GM18517 (cell line): Measurements from ENCODE around the gene TMEM79.
A peak's percentile ranks its signal among the peaks of the same experiment; 100 is the strongest.
"Not testable (repeated sequence)": the region's sequence is repeated elsewhere in the genome, so short reads cannot be mapped to it uniquely, and the experiment has no call there.

Experiments used
- ATAC-seq: cut with Tn5 transposase; IDR thresholded peaks from one replicate; pipeline ENCODE4 v1.9.1; 2021; ENCODE audit warnings: mild to moderate bottlenecking, moderate library complexity; ENCODE audit not compliant: unreplicated experiment

Gene TMEM79

GRCh38 chr1:156298852-156299357 is 14.8 kb downstream of the TMEM79 start, which contains the start of gene VHLL:
VHLL (minus strand) TSS chr1:156299307; CDS start chr1:156299189, 118 bp downstream.
- ATAC-seq = no peak

DNA sequence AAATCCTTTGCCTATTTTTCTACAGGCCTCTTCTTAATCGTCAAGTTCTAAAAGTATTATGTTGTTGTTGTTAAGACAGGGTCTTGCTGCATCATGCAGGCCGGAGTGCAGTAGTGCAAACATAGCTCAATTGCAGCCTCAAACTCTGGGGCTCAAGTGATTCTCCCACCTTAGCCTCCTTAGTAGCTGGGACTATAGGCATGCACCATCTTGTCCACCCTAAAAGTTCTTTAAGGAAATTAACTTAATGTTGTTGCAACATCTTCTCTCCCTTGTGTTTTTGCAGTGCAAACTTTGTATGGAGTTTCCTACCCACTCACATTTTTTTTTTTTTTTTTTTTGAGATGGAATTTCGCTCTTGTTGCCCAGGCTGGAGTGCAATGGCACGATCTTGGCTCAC is 19.1 kb downstream of the TMEM79 start:
- no peak for ATAC-seq

GRCh38 chr1:156305215-156305614 is 21.1 kb downstream of the TMEM79 start:
- ATAC-seq = no peak

DNA sequence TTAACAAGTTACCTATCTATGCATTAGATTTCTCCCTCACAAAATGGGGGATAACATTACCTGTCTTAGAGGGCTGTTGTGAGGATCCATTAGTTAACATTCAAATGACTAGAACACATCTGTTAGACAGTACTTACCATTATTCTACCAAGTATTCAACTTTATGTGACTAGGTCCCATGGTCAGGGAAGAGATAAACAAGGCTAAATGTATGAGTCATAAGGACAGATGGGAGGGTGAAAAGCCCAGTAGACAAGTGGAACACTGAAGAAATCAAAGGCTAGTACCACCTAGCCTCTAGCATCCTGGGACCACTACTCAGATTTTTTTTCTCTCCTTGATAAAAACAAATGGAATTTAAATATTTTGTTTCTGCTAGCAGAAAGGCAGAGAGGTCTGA is 24.0 kb downstream of the TMEM79 start:
- no peak for ATAC-seq

- no peak for ATAC-seq
Observed at GRCh38 chr1:156310962-156311361, 26.8 kb downstream of the TMEM79 start.

- no peak for ATAC-seq
Observed at GRCh38 chr1:156316909-156317308, 32.8 kb downstream of the TMEM79 start.

DNA sequence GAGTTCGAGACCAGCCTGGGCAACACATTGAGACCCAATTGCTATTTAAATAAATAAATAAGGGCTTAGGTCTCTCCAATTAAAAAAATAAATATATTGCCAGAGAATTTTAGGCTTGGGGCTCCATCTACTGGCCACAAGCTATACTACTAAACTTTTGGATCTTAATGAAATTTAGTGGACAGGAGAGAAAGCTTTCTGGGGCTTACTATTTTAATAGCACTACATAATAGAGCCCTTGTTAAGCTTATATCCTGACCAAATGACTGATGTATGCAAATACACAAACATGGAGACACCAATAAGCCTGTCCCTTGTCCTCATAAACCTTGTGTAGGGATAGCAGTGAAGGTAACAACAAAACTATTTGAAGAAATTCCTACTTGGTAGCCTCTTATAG is 35.5 kb downstream of the TMEM79 start:
- ATAC-seq = no peak

DNA sequence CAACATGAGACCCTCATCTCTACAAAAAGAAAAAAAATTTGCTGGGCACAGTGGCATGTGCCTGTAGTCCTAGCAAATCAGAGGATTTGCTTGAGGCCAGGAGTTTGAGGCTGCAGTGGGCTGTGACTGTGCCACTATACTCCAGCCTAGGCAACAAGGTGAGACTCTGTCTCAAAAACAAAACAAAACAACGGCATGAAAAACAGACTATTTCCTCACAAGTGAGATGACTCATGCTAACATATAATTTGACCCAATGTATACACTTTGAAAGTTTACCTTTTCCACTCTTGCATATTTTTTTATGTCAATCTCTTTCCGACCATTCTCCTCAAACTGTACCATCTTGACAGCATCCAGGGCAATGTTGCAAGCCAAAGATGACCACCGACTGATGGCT is 36.4 kb downstream of the TMEM79 start:
- ATAC-seq = no peak

DNA sequence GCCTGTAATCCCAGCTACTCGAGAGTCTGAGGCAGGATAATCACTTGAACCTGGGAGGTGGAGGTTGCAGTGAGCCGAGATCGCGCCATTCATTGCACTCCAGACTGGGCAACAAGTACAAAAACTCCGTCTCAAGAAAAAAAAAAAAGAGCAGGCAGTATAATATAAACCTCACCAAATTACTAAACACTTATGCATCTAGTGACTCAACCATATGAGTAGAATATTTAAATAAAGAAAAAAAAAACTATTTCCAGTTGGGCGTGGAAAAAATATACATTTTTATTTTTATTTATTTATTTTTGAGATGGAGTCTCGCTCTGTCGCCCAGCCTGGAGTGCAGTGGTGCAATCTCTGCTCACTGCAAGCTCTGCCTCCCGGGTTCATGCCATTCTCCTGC is 39.1 kb downstream of the TMEM79 start:
- not testable (repeated sequence) for ATAC-seq

DNA sequence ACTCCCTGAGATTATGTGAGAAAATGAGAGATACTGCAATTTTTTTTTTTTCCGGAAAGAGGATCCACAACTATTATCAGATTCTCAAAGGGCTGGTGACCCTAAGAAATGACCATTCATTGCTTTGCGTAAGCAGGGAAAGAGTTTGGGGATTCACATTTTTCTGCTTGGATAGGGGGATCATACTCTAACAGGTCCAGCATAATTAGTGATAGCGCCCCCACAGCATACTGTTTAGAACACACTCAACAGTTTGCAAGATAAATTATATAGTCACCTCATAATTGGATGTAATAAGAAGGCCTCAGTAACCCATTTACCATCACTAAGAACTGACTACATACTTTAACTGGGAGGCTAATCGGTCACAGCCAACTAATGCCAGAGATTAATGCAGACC is 52.1 kb downstream of the TMEM79 start:
- no peak for ATAC-seq

DNA sequence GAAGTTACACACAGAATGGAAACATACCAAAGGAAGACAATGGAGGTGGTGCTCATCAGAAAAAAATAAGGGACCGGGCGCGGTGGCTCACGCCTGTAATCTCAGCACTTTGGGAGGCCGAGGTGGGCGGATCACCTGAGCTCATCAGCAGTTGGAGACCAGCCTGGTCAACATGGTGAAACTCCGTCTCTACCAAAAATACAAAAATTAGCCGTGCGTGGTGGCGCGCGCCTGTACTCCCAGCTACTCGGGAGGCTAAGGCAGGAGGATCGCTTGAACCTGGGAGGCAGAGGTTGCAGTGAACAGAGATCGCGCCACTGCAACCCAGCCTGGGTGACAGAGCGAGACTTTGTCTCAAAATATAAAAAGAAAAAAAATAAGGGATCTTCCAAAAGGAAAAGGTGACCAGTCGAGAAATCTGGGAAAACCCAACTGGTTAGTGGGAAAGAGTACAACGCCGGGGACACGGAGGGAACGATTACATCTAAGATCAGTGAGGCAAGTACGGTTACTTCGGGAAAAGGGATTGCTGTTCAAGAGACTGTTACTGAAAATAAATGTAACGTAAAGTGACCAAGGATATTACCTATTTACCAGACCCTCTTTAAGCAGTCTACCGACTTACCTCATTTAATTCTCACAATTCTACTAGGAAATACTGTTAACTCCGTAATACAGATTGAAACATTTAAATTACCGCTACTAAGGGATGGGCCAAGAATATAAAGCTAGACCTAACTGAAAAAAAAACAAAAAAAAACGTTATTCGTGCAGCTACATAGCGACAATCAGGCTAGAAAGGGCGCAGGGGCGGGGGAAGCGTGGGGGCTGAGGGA is 53.1 kb downstream of the TMEM79 start:
- no peak for ATAC-seq

DNA sequence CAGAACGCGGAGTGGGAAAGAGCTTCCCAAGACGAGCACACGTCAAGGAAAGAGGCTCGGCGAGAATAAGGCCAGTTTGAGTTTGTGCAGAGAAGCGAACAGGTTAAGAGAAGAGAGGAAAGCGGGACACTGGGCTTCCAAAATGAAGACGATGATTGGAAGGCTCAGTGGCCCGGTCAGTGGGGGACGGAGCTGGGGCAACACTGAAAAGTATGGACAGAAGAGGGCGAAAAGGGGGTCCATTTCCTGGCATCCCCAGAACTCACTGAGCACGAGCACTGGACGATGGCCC is 53.7 kb downstream of the TMEM79 start:
- ATAC-seq = no peak

DNA sequence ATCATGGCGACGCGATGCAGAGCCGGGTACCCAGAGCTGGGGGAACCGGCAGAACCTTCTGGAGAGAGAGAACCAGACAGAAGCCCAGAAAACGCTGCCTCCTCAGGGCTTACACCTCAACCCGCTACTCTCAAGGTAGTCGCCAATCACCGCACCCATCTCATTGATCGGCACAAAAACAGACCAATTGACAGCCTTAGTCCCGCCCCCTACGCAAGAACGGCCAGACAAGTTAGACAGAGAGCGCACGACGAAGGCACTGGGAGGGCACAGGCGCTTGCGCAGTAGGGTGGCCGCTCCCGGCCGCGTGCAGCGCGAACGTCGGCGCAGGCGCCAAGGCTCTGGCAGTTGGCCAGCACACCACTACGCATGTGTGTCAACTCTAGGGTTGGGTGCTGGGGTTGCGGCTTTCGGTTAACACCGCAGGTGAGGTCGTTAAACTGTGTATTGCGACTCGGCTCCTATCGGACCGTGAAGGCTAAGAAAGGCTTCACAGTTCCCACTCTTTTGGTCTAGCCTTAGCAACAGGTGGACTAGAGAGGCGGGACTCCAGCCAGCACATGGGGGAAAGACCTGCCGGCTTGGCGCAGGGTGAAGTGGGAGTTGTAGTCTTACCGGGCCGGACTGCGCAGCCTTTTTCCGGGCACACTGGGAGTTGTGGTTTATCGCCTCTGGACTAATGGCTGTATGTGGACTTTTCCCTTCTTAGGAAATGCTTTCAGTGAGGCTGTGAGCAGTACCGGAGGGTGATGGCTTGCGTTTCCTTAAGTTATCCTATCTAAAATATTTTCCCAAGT is 54.3 kb downstream of the TMEM79 start, which contains the start of the genes CCT3 and TSACC:
Gene CCT3, minus strand, starts transcription at position 113 of the 797 bp plus-strand sequence. Its CDS starts 108 bp downstream, at position 5.
Gene TSACC, plus strand, starts transcription at position 347 of the 797 bp plus-strand sequence. CDS start 1,232 bp downstream, outside the sequence.
- ATAC-seq = peak; percentile 92
